HepG2 (cell line): ENCODE measurements around the gene SPC24. TPM values are rescaled to one million over a fixed set of nuclear protein-coding genes. Genes with fewer than 3 reads are reported as not detected.
A peak's percentile ranks its signal among the peaks of the same experiment; 100 is the strongest.

Experiments used
- ATAC-seq: fragments of 200-7000 bp; cut with Tn5 transposase; 3 replicates; pipeline ENCODE4 v1.9.1; 2020; ENCODE audit warnings: mild to moderate bottlenecking, moderate library complexity
- BruUV-seq: library from RNA; stranded (reverse); fragments of 400-500 nt; replicated peaks from 2 replicates; lab custom pipeline; 2021; lab: Mats Ljungman, UMichigan
- CTCF ChIA-PET: fragments of 300-600 bp; formaldehyde crosslinking; extraction: SDS; loops from one replicate; lab custom pipeline; 2021; ENCODE audit warnings: low total read pairs, inconsistent platforms, low intra/inter-chr PET ratio; lab: Yijun Ruan, JAX
- POLR2A ChIA-PET: fragments of 350-600 bp; sonication (Branson Sonifier 250); formaldehyde crosslinking; loops from one replicate; lab custom pipeline; 2020; ENCODE audit warnings: antibody characterized with exemption, inconsistent platforms; lab: Yijun Ruan, JAX
- DNase-seq: peaks from one replicate; pipeline ENCODE4 v3.0.0-alpha.2; 2015; ENCODE audit warnings: low spot score
- FAIRE-seq: peaks from 3 replicates; lab custom pipeline; 2011; peaks lifted over from hg19 to GRCh38; lab: Jason Lieb, UNC
- H2AFZ ChIP-seq: one replicate; pipeline ENCODE4 v1.6.1; 2011; ENCODE audit warnings: low read length, inconsistent platforms
- H3K27ac ChIP-seq: fragments of 300-600 bp; 3 replicates; pipeline ENCODE4 v1.8.0; 2011; ENCODE audit warnings: mixed run types, mild to moderate bottlenecking, mixed read lengths, low read length, inconsistent platforms; ENCODE audit not compliant: insufficient read depth; ENCODE audit errors: extremely low read length
- H3K27me3 ChIP-seq, 2 experiments: fragments of 200-600 bp in 1 of 2; 2 replicates in 1 of 2; 3 replicates in 1 of 2; pipeline versions ENCODE4 v1.6.0 to v1.8.0; 2011; ENCODE audit warnings: low read length in 2 of 2, mild to moderate bottlenecking in 2 of 2, moderate library complexity in 2 of 2, inconsistent platforms in 1 of 2; ENCODE audit not compliant: insufficient read depth in 2 of 2, control insufficient read depth in 1 of 2
- H3K36me3 ChIP-seq, 2 experiments: fragments of 200-600 bp in 1 of 2; replicated peaks in 1 of 2; 2 replicates in 1 of 2; 3 replicates in 1 of 2; pipeline versions ENCODE4 v1.5.1 to v1.8.0; 2011; ENCODE audit warnings: low read length in 2 of 2, inconsistent platforms in 1 of 2; ENCODE audit not compliant: insufficient read depth in 2 of 2, control insufficient read depth in 1 of 2
- H3K4me1 ChIP-seq: 2 replicates; pipeline ENCODE4 v1.5.1; 2012; ENCODE audit warnings: low read length, inconsistent platforms; ENCODE audit not compliant: insufficient read depth
- H3K4me2 ChIP-seq: 2 replicates; pipeline ENCODE4 v1.6.0; 2011; ENCODE audit warnings: low read depth, low read length, inconsistent platforms
- H3K4me3 ChIP-seq, 3 experiments: fragments of 200-600 bp in 1 of 3; sonication (generic), shearing (Covaris generic) in 1 of 3; replicated peaks in 1 of 3; 2 replicates each; pipeline ENCODE4 v1.5.1; 2011 to 2016; ENCODE audit warnings: low read length in 3 of 3, inconsistent platforms in 2 of 3, low read depth in 2 of 3, mild to moderate bottlenecking in 2 of 3, control low read depth in 1 of 3, mixed read lengths in 1 of 3; ENCODE audit not compliant: insufficient read depth in 1 of 3
- H3K79me2 ChIP-seq: one replicate; pipeline ENCODE4 v1.6.1; 2011; ENCODE audit warnings: low read length, inconsistent platforms; ENCODE audit not compliant: insufficient read depth
- H3K9ac ChIP-seq: 2 replicates; pipeline ENCODE4 v1.6.0; 2011; ENCODE audit warnings: mild to moderate bottlenecking, low read depth, low read length, inconsistent platforms; ENCODE audit not compliant: insufficient read depth
- H3K9me3 ChIP-seq: 2 replicates; pipeline ENCODE4 v1.5.1; 2012; ENCODE audit warnings: mild to moderate bottlenecking, low read length
- H4K20me1 ChIP-seq: 2 replicates; pipeline ENCODE4 v1.6.0; 2011; ENCODE audit warnings: inconsistent platforms, mild to moderate bottlenecking, low read length, moderate library complexity; ENCODE audit not compliant: insufficient read depth
- AKAP8 ChIP-seq: sonication (generic); formaldehyde crosslinking; IDR thresholded peaks from 2 replicates; pipeline ENCODE4 v1.5.1; 2020; ENCODE audit warnings: mild to moderate bottlenecking, missing genetic modification reagents
- ASH2L ChIP-seq: fragments of 300-600, 200-600 bp; sonication (generic); IDR thresholded peaks from 2 replicates; pipeline ENCODE4 v1.7.0; 2017; ENCODE audit warnings: low read depth, mild to moderate bottlenecking, moderate library complexity, mixed read lengths, low read length; ENCODE audit not compliant: insufficient read length
- KMT2B ChIP-seq: IDR thresholded peaks from 2 replicates; pipeline ENCODE4 v1.6.1; 2016; ENCODE audit warnings: missing genetic modification reagents, missing compliant biosample characterization
- RARA ChIP-seq: IDR thresholded peaks from 2 replicates; pipeline ENCODE4 v1.6.1; 2016; ENCODE audit warnings: missing genetic modification reagents, missing compliant biosample characterization
- WGBS: methylation state at CpG from one replicate; pipeline ENCODE4 v1.1.6; 2017; ENCODE audit warnings: low lambda C conversion rate; 5-methylcytosine and 5-hydroxymethylcytosine counted together
- in situ Hi-C: cut with HindIII; loops from 2 replicates; pipeline ENCODE4 v1.10.0; 2017; ENCODE audit warnings: low pct_unique_long_range_greater_than_20kb; ENCODE audit not compliant: extremely low pct_ligation_motif_present
- intact Hi-C: fragments of 100-400 bp; cut with micrococcal nuclease; formaldehyde crosslinking; loops from one replicate; pipeline ENCODE4 v1.10.0; 2022; ENCODE audit not compliant: unreplicated experiment
- polyA plus RNA-seq, 8 experiments: library from polyadenylated mRNA; depleted of rRNA in 3 of 8; stranded (reverse) in 7 of 8; unstranded in 1 of 8; fragments of >200 nt; fragmentation: Illumina TruSeq in 4 of 8; extraction: Trizol in 4 of 8; gene quantifications; 2 replicates each; pipeline versions ENCODE4 v1.2.1 to v1.2.3, GENCODE V29; 2011 to 2016; ENCODE audit warnings: low read depth in 4 of 8, missing spikeins in 1 of 8, mixed read lengths in 1 of 8; ENCODE audit not compliant: insufficient read depth in 1 of 8
- total RNA-seq, 5 experiments: library from RNA; depleted of rRNA; stranded (reverse); fragments of >200 nt; fragmentation: Illumina TruSeq; extraction: Trizol; gene quantifications; 2 replicates each; pipeline ENCODE4 v1.2.3, GENCODE V29; 2016; ENCODE audit warnings: low read depth in 1 of 5
- TF ChIP-seq, protein P1 (sequence below): sonication (generic); formaldehyde crosslinking; IDR thresholded peaks from 2 replicates; pipeline ENCODE4 v1.5.0; 2020; ENCODE audit warnings: mild to moderate bottlenecking, missing genetic modification reagents

Gene SPC24
- total and polyA plus RNA-seq, 2 of the 13 experiments (the other 11 are each of a cell fraction or from before 2014, with no cell fraction given): 10.0 to 46.2 TPM

DNA sequence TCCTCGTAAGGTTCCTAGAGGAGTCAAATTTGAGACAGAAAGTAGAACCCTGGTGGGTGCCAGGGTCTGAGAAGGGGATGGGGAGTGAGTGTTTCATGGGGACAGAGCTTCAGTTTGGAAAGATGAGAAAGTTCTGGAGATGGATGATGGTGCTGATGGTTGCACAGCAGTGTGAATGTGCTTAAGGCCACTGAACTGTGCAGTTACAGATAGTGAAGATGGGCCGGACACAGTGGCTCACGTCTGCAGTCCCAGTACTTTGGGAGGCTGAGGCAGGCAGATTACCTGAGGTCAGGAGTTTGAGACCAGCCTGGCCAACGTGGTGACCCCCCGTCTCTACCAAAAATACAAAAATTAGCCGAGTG lies 917 bp downstream of the SPC24 start:
- intact Hi-C loops (loop anchor here (1.0 kb wide), 1 partner anchor 12 kb away; no protein-coding TSS in a partner anchor), in situ Hi-C loops (loop anchor here (5.0 kb wide), 1 partner anchor 43 kb away; the partner anchor contains the start of gene KANK2)
- Histone ChIP-seq H3K27me3 (no peaks in the 10 kb centered on the region; a peak in 1 of 5 replicates), H3K79me2 (peaks cover 26% of the 10 kb centered on the region), H3K27ac (peak overlapping the region; percentile 49), H3K4me3 (peak overlapping the region; percentile 92 to 99 (median 93)), H3K9ac (peak overlapping the region; percentile 79), H3K4me1 (peaks cover 59% of the 10 kb centered on the region), H3K36me3 (peaks cover 1 to 4% of the 10 kb centered on the region in 2 experiments; a peak in 1 of 5 replicates), H3K9me3 (no peaks in the 10 kb centered on the region), H4K20me1 (no peaks in the 10 kb centered on the region), H3K4me2 (peak overlapping the region; percentile 86), H2AFZ (no peak overlapping the region)
- WGBS: 26% methylated on average over 4 of the region's 6 CpGs
- ChIA-PET POLR2A (interaction anchor here (4.3 kb wide), 1 partner anchor 12 kb away, joined by 39 read pairs; no protein-coding TSS in a partner anchor), CTCF (no interaction called here)
- FAIRE-seq: no peak
- DNase-seq: no peak
- peak; percentile 9; the same call in 1 of the 3 replicates for ATAC-seq
- no TSS peak for BruUV-seq
- TF ChIP-seq AKAP8 (no peak), RARA (CRISPR knock-in tag) (no peak), KMT2B (CRISPR knock-in tag) (0 out of 2 replicates have a peak, but pooled peaks have one; percentile 2), ASH2L (peak; percentile 15)
- TF ChIP-seq, protein P1, sequence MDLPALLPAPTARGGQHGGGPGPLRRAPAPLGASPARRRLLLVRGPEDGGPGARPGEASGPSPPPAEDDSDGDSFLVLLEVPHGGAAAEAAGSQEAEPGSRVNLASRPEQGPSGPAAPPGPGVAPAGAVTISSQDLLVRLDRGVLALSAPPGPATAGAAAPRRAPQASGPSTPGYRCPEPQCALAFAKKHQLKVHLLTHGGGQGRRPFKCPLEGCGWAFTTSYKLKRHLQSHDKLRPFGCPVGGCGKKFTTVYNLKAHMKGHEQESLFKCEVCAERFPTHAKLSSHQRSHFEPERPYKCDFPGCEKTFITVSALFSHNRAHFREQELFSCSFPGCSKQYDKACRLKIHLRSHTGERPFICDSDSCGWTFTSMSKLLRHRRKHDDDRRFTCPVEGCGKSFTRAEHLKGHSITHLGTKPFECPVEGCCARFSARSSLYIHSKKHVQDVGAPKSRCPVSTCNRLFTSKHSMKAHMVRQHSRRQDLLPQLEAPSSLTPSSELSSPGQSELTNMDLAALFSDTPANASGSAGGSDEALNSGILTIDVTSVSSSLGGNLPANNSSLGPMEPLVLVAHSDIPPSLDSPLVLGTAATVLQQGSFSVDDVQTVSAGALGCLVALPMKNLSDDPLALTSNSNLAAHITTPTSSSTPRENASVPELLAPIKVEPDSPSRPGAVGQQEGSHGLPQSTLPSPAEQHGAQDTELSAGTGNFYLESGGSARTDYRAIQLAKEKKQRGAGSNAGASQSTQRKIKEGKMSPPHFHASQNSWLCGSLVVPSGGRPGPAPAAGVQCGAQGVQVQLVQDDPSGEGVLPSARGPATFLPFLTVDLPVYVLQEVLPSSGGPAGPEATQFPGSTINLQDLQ (CRISPR knock-in tag): no peak
